Activated CD8-positive, alpha-beta memory T cell treated with anti-CD3 and anti-CD28 coated beads, Interleukin-2, amount 50 U/mL, for 48 hours (primary cell): ENCODE results near the gene ZNF710.
"Not testable (repeated sequence)": the region's sequence is repeated elsewhere in the genome, so short reads cannot be mapped to it uniquely, and the experiment has no call there.

Source experiments
- DNase-seq: peaks from one replicate; pipeline ENCODE4 v3.0.0-alpha.2; 2020

ZNF710 gene

DNA sequence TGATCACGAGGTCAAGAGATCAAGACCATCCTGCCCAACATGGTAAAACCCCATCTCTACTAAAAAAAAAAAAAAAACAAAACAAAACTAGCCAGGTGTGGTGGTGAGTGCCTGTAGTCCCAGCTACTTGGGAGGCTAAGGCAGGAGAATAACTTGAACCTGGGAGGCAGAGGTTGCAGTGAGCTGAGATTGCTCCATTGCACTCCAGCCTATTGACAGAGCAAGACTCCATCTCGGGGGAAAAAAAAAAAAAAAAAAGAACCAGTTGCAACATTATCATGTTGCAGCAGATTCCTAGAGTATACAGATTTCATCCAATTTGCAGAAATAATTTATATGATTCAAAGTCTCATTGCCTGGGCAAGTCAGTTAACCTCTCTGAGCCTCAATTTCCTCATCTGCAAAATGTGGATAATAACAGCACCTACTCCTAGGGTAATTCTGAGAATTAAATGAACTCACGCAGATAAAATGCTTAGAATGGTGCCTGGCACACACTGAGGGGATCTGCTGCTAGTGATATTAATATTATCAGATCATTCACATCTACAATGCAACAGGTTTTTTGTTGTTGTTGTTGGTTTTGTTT is 108.1 kb downstream of the ZNF710 start:
- not testable (repeated sequence) for DNase-seq

GRCh38 chr15:90113166-90113565 is 112.0 kb downstream of the ZNF710 start:
- DNase-seq: no peak

DNA sequence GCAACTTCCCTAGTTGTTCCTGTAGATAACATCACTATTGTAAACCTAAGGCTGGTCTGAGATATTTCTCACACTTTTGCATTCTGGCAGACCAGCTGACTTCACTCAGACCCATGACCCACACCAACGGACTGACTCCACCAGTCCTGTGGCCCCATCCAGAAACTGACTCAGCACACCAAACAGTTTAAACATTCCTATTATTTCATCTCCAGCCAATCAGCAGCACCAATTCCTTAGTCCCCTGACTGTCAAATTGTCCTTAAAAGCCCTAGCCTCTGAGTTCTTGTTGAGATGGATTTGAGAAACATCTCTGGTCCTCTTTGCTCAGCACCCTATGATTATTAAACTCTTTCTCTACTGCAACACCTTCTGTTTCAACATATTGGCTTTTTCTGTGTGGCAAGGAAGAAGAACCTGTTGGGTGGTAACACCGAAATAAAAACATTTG is 113.4 kb downstream of the ZNF710 start:
- no peak for DNase-seq

DNA sequence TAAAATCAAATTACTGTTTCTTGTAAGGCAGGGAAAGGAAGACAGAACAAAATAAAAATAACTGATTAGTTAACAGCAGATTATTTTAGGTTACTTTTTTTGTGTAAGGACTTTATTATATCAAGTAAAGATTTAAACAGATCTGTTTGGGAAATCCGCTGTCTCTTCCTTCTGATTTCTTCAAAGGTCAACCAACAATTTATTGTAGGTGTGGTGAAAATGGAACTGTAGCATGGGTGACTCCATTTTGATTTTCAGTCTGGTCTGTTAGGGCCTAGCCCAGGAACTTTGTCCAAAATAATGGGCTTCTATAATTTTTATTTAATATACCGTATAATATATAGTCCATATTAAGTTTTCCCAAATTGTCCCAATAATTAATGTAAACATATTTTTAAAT is 114.7 kb downstream of the ZNF710 start:
- no peak for DNase-seq

GRCh38 chr15:90119367-90119766 is 118.2 kb downstream of the ZNF710 start:
- DNase-seq: no peak

DNA sequence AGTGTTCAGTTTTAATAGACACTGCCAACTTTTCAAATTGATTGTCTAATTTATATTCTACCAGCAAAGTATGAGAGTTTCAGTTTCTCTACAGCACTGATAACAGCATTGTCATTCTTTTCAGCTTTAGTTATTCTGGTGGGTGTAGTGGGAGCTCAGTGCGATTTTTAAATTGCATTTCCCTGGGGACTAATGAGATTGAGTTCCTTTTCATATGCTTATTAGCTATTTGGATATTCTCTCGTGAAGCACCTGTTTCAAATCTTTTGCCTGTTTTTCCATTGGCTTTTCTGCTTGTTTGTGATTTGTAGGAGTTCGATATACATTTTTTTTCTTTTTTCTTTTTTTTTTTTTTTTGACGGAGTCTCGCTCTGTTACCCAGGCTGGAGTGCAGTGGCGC is 120.0 kb downstream of the ZNF710 start:
- no peak for DNase-seq

DNA sequence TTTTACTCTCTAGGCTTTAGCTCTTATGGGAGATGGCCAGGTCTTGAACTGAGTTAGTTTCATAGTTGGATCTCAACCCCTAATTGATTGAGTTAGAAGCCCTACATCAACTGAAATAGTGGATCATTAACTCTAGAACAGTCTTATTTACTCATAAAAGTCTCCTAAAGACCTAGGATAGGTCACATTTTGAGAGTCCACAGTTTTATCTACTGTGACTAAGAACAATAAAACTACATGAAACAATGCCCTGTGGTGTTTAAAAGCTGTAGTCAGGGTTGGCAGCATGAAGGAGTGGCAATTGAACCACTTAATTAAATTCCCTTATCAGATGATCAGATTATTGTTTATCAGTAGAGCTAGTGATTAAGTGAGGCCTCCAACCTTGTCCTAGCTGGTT is 123.4 kb downstream of the ZNF710 start:
- DNase-seq: no peak

DNA sequence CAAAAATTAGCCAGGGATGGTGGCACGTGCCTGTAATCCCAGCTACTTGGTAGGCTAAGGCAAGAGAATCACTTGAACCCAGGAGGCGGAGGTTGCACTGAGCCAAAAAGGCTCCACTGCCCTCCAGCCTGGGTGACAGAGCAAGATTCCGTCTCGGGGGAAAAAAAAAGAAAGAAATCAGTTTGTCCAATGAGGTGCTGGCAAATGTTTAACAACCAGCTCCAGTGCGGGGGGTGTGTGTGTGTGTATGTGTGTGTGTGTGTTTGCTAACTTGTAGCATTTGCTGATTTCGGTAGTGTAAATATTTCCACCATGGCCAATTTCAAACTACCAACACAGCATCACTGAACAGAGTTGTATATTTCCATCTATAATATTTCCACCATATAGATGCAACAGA is 124.9 kb downstream of the ZNF710 start:
- DNase-seq: no peak

GRCh38 chr15:90126596-90127435 is 125.7 kb downstream of the ZNF710 start:
- DNase-seq: no peak

DNA sequence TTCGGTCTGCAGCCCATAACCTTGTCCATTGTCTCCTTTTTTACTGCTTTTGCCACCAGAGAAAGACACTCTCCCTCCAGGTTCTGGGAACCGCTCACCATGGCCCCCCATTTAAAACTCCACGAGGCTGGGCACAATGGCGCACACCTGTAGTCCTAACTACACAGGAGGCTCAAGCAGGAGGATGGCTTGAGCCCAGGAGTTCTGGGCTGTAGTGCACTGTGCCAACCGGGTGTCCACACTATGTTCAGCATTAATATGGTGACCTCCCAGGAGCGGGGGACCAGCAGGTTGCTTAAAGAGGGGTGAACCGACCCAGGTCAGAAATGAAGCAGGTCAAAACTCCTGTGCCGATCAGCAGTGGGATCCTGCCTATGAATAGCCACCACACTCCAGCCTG is 129.2 kb downstream of the ZNF710 start:
- DNase-seq: no peak
